HL-60 (cell line): ENCODE data around the gene SMAD5.

Experiments
- DNase-seq, 2 experiments: peaks; one replicate each; pipeline ENCODE4 v3.0.0-alpha.2; 2010 to 2020; ENCODE audit warnings: low read depth in 1 of 2, low spot score in 1 of 2
- H3K27ac ChIP-seq: fragments of 250-450 bp; sonication (Bioruptor Pico); replicated peaks from 2 replicates; pipeline ENCODE4 v1.5.1; 2020; ENCODE audit warnings: mild to moderate bottlenecking, moderate library complexity
- H3K27me3 ChIP-seq: fragments of 250-450 bp; sonication (Bioruptor Pico); 2 replicates; pipeline ENCODE4 v1.5.1; 2021; ENCODE audit warnings: mild to moderate bottlenecking, moderate library complexity; ENCODE audit not compliant: insufficient read depth, poor library complexity, severe bottlenecking
- H3K4me3 ChIP-seq: replicated peaks from 2 replicates; pipeline ENCODE4 v1.5.1; 2011; ENCODE audit warnings: mild to moderate bottlenecking, control low read depth, low read length; ENCODE audit not compliant: insufficient read depth
- GABPA ChIP-seq: IDR thresholded peaks from 2 replicates; pipeline ENCODE4 v1.6.1; 2012; ENCODE audit warnings: low read depth
- POLR2AphosphoS5 ChIP-seq: IDR thresholded peaks from 2 replicates; pipeline ENCODE4 v1.6.1; 2012; ENCODE audit warnings: low read depth
- SPI1 ChIP-seq: IDR thresholded peaks from 2 replicates; pipeline ENCODE4 v1.6.1; 2012; ENCODE audit warnings: low read depth, mild to moderate bottlenecking, borderline replicate concordance
- TF ChIP-seq, protein P1 (sequence below): IDR thresholded peaks from 2 replicates; pipeline ENCODE4 v1.6.1; 2012; ENCODE audit warnings: low read depth; ENCODE audit not compliant: insufficient replicate concordance
- TF ChIP-seq, protein P2 (sequence below): IDR thresholded peaks from one replicate; pipeline ENCODE4 v1.5.1; 2011; ENCODE audit warnings: low read length, control low read depth, inconsistent platforms; ENCODE audit not compliant: insufficient read depth

Gene SMAD5

DNA sequence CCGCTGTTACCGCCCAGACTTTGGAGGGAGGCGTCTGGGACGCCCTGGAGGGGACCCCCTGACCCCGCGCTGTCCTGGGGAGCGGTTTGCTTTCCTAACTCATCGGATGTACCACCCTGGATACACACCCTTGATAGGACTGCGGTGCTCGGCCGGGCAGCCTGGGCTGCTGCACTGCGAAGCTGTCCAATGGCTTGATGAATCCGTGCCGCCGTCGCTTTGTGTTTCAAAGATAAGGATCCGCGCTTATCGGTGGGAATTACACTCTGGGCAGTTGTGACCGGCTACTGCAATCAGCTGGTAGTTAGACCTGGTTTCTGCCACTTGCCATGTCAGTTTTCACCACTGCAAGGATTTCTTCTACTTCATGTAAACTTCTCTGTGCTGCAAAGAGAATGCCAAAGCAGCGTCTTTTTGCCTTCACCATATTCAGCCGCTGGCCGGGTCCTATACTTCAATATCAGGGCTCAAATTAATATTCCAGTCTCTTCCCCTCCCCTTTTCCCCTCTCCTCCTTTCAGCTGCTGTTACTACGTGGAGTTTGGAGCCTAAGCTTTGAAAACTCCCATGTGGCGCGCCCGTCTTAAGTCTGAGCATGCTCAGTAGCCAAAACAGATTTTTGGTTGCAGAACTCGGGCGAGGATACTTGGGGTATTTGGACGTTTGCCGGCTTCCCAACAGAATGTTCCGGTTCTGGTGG lies 727 bp downstream of the SMAD5 start:
- TF ChIP-seq GABPA = no peak
- TF ChIP-seq SPI1 = no peak
- TF ChIP-seq, protein P1, sequence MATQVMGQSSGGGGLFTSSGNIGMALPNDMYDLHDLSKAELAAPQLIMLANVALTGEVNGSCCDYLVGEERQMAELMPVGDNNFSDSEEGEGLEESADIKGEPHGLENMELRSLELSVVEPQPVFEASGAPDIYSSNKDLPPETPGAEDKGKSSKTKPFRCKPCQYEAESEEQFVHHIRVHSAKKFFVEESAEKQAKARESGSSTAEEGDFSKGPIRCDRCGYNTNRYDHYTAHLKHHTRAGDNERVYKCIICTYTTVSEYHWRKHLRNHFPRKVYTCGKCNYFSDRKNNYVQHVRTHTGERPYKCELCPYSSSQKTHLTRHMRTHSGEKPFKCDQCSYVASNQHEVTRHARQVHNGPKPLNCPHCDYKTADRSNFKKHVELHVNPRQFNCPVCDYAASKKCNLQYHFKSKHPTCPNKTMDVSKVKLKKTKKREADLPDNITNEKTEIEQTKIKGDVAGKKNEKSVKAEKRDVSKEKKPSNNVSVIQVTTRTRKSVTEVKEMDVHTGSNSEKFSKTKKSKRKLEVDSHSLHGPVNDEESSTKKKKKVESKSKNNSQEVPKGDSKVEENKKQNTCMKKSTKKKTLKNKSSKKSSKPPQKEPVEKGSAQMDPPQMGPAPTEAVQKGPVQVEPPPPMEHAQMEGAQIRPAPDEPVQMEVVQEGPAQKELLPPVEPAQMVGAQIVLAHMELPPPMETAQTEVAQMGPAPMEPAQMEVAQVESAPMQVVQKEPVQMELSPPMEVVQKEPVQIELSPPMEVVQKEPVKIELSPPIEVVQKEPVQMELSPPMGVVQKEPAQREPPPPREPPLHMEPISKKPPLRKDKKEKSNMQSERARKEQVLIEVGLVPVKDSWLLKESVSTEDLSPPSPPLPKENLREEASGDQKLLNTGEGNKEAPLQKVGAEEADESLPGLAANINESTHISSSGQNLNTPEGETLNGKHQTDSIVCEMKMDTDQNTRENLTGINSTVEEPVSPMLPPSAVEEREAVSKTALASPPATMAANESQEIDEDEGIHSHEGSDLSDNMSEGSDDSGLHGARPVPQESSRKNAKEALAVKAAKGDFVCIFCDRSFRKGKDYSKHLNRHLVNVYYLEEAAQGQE = no peak
- TF ChIP-seq, protein P2, sequence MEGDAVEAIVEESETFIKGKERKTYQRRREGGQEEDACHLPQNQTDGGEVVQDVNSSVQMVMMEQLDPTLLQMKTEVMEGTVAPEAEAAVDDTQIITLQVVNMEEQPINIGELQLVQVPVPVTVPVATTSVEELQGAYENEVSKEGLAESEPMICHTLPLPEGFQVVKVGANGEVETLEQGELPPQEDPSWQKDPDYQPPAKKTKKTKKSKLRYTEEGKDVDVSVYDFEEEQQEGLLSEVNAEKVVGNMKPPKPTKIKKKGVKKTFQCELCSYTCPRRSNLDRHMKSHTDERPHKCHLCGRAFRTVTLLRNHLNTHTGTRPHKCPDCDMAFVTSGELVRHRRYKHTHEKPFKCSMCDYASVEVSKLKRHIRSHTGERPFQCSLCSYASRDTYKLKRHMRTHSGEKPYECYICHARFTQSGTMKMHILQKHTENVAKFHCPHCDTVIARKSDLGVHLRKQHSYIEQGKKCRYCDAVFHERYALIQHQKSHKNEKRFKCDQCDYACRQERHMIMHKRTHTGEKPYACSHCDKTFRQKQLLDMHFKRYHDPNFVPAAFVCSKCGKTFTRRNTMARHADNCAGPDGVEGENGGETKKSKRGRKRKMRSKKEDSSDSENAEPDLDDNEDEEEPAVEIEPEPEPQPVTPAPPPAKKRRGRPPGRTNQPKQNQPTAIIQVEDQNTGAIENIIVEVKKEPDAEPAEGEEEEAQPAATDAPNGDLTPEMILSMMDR = no peak
- no peak for TF ChIP-seq POLR2AphosphoS5
- no peaks in the 10 kb centered on the region for H3K27me3 ChIP-seq
- peak overlapping the region; percentile 59 for H3K4me3 ChIP-seq
- DNase-seq = peak in 1 of 2 experiments; percentile 10
- H3K27ac ChIP-seq = peak overlapping the region; percentile 55

DNA sequence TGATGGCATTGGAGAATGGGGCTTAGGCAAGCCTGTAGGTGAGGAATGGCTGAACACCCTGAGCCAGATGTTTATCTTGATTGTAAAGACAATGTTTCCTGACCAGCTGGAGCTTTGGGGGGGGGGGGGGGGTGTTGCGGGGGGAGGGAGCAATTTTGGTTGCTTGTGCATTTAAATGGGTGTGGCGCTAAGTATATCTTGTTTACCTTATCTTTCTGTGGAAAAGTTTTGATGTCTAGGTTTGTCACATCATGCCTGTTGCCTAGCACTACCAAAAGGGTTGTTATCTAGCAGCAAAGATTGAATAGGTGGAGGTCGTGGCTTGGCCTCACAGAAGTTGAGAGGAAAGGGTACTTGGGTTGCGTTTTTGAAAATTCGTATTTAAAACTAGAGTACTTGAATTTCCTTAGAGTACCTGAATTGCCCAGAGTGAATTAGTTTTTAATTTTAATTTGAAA lies 1.3 kb downstream of the SMAD5 start:
- TF ChIP-seq, protein P2 = no peak
- TF ChIP-seq GABPA (no peak), SPI1 (no peak), POLR2AphosphoS5 (no peak)
- TF ChIP-seq, protein P1 = no peak
- DNase-seq = no peak
- no peaks in the 10 kb centered on the region for H3K27me3 ChIP-seq
- no peak overlapping the region for H3K27ac ChIP-seq
- peak overlapping the region; percentile 59 for H3K4me3 ChIP-seq

DNA sequence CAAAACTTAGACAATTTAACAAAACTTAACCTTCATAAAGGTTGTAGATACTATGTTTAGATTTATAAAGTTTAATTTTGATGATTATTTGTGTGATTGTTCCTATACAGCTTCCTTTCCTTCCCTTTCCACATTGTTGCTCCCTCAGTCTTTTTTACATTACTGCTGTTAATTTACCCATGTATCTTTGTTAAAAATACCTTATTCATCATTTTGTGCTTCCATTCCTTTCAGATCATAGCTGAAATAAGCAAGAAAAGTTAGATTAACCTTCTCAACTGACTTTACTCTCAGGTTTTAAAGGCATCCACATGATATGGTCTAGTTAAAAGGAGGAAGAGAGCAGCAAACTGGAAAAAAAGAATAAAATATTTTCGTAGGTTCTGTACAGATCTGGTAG lies 2.0 kb downstream of the SMAD5 start:
- H3K4me3 ChIP-seq = no peak overlapping the region
- H3K27ac ChIP-seq = no peak overlapping the region
- TF ChIP-seq, protein P1 = no peak
- no peak for TF ChIP-seq POLR2AphosphoS5
- TF ChIP-seq, protein P2 = no peak
- TF ChIP-seq SPI1 = no peak
- no peak for TF ChIP-seq GABPA
- no peaks in the 10 kb centered on the region for H3K27me3 ChIP-seq
- no peak for DNase-seq
